ENCODE measurements around the gene LGMN. TPM values are rescaled to one million over a fixed set of nuclear protein-coding genes. Genes with fewer than 3 reads are reported as not detected.
"Not testable (repeated sequence)": the region's sequence is repeated elsewhere in the genome, so short reads cannot be mapped to it uniquely, and the experiment has no call there.

The LGMN gene
- total RNA-seq, 4 donors from 2014 or later = 161 to 193 (median 175) TPM

DNA sequence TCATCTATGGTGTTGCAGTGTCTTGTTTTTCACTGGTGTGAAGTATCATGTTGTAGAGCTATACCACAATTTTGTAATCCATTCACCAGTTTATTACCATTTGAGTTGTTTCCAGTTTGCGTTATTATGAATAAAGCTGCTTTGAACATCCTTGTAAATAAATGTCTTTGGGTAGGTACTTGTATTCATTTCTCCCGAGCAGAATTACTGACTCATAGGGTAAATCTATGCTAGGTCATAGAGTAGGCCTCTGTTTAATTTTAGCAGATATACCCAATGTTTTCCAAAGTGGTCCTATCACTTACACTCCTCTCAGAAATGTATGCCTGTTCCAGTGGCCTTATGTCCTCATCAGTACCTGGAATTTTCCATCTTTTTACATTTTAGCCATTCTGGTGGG is 39.1 kb upstream of the LGMN start:
- ATAC-seq (ENCODE audit: low FRiP score) (no peak), DNase-seq (ENCODE audit: low spot score) (no peak)
- TF ChIP-seq, protein P1, sequence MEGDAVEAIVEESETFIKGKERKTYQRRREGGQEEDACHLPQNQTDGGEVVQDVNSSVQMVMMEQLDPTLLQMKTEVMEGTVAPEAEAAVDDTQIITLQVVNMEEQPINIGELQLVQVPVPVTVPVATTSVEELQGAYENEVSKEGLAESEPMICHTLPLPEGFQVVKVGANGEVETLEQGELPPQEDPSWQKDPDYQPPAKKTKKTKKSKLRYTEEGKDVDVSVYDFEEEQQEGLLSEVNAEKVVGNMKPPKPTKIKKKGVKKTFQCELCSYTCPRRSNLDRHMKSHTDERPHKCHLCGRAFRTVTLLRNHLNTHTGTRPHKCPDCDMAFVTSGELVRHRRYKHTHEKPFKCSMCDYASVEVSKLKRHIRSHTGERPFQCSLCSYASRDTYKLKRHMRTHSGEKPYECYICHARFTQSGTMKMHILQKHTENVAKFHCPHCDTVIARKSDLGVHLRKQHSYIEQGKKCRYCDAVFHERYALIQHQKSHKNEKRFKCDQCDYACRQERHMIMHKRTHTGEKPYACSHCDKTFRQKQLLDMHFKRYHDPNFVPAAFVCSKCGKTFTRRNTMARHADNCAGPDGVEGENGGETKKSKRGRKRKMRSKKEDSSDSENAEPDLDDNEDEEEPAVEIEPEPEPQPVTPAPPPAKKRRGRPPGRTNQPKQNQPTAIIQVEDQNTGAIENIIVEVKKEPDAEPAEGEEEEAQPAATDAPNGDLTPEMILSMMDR (IDR thresholded peaks at IDR 0.05) = no peak

- TF ChIP-seq, protein P1 (IDR thresholded peaks at IDR 0.05) = no peak
- ATAC-seq (ENCODE audit: low FRiP score) = no peak
- no peak for DNase-seq (ENCODE audit: low spot score)
Measured at GRCh38 chr14:92786427-92786756, 38.0 kb upstream of the LGMN start.

- TF ChIP-seq, protein P1 (IDR thresholded peaks at IDR 0.05) = no peak
- ATAC-seq (ENCODE audit: low FRiP score) (peak; percentile 90), DNase-seq (ENCODE audit: low spot score) (no peak)
Measured at GRCh38 chr14:92785667-92786426, 37.4 kb upstream of the LGMN start.

DNA sequence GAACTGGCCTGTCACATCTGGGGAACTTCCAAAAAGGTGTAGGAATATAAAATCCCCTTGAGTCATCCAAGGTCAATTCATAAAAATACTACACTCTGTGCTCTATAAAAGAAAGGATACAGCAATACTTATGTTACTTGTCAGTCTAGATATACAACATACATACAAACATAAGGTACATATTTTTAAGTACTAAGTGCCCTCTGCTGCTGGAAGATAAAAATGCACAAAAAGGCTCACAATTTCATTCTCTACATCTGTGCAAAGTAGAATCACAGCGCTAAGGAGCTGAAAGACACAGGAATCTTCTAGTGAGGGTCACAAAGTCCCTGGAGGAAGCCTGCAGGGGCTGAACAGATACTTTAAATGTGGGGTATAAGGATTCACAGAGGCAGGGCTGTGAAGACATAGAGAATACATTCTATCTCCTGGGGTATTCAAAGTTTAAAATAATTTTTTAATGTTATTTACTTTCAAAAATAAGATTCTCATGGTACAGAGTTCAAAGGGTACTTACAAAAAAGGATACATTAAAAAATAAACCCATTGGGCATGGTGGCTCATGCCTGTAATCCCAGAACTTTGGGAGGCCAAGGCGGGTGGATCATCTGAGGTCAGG is 35.5 kb upstream of the LGMN start:
- DNase-seq (ENCODE audit: low spot score) = no peak
- ATAC-seq (ENCODE audit: low FRiP score) = peak; percentile 50
- TF ChIP-seq, protein P1 (IDR thresholded peaks at IDR 0.05) = no peak

DNA sequence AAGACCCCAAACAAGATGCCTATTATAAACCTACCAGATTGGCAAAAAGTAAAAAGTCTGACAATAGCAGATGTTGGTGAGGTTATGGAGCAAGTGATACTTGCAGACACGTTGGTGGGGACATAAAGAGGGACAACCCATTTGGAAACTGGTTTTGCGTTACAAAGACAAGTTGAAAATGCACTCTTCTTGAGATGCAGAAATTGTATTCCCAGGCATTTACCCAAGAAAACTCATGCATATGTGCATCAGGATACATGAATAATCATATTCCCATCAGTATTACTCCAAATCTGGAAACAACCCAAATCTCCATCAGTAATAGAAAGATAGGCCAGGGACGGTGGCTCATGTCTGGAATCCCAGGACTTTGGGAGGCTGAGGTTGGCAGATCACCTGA is 32.9 kb upstream of the LGMN start:
- DNase-seq (ENCODE audit: low spot score) = no peak
- ATAC-seq (ENCODE audit: low FRiP score) = no peak
- TF ChIP-seq, protein P1 (IDR thresholded peaks at IDR 0.05) = no peak

GRCh38 chr14:92780444-92781232 is 32.2 kb upstream of the LGMN start:
- no peak for ATAC-seq (ENCODE audit: low FRiP score)
- TF ChIP-seq, protein P1 (IDR thresholded peaks at IDR 0.05) = no peak

DNA sequence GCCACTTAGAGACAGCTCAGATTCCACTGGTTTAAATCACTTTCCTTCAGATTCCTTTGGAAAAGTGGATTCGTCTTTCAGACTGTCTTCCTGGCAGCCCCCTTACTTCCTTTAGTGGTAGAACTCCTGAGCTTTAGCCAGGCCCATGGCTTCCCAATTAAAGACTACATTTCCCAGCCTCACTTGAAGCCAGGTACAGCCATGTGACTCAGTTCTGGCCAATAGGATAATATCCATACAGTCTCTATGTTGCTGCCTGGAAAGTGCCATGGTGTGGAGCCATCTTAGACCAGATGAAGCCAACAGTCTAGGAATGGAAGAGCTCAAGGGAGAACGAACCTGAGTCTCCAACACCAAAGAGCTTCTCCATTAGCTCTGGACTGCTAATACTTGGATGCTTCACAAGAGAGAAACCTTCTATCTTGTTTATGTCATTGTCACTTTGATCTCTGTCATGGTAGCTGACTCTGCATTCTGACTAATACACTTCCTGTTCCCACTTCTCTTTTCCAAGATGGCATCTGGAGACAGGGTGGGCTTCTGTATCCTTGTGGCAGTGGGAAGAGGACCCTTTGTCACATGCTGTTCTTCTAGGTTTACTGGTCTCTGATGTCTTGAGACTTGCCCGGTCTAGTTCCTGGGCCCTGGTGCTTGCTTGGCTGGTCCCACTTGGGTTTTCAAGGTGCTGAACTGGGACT is 30.6 kb upstream of the LGMN start:
- ATAC-seq (ENCODE audit: low FRiP score) = not testable (repeated sequence)

More at GRCh38 chr14:92780444-92781232, 32.2 kb upstream of the LGMN start:
- no peak for DNase-seq (ENCODE audit: low spot score)

DNA sequence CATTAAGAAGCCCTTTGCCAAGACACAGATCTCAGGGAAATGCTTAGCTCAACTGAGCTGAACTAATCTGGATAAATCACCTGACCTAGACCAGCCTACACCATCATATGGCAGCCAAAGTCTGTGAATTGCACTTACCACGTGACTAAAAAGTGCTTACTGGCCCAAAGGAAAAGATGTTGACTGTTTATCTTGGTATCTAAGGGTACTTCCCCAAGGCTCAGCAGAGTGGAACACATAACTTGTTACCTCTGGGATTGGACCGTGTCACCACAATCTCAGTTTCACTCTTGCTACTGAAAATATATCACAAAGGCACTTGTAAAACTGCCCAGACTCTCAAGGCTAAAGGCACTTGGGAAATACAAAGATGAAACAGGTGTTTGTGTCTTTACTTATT is 26.9 kb upstream of the LGMN start:
- ATAC-seq (ENCODE audit: low FRiP score); DNase-seq (ENCODE audit: low spot score): not testable (repeated sequence)

More for the DNA sequence above, 30.6 kb upstream of the LGMN start:
- DNase-seq (ENCODE audit: low spot score) = not testable (repeated sequence)
